ENCODE measurements around the gene ACTR8. TPM values are rescaled to one million over a fixed set of nuclear protein-coding genes. Genes with fewer than 3 reads are reported as not detected.

The ACTR8 gene
- polyA plus RNA-seq, 1 donor (not counting 4 experiments of a cell fraction or from before 2014, with no cell fraction given), result 28.8 TPM

DNA sequence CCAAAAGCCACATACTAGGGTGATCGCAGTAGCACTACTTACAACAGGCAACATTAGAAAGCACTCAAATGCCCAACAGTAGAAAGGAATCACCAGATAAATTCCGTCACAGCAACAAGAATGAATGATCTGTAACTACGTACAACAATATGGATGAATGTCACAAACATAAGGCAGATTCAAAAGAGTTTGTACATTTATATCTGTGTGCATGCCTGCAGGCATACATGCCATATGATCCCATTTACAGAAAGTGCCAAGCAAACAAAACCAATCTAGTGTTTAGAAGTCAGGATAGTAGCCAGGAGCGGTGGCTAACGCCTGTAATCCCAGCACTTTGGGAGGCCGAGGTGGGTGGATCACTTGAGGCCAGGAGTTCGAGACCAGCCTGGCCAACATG is 32.0 kb downstream of the ACTR8 start:
- Histone ChIP-seq H3K4me1 (ENCODE audit: control insufficient read depth, extremely low read depth, insufficient read depth, low read length) (peaks cover 4% of the 10 kb centered on the region), H3K4me2 (ENCODE audit: control insufficient read depth, extremely low read depth, insufficient read depth, low read depth, low read length) (no peak overlapping the region), H2AFZ (ENCODE audit: control insufficient read depth, low read length) (no peak overlapping the region), H4K20me1 (ENCODE audit: control insufficient read depth, extremely low read depth, insufficient read depth, low read length) (no peaks in the 10 kb centered on the region), H3K27ac (ENCODE audit: control insufficient read depth, insufficient read depth, low read length) (no peak overlapping the region), H3K9ac (ENCODE audit: control insufficient read depth, extremely low read depth, insufficient read depth, low read length) (no peak overlapping the region), H3K9me3 (ENCODE audit: control insufficient read depth, low read depth, low read length) (no peaks in the 10 kb centered on the region), H3K36me3 (ENCODE audit: control insufficient read depth in 2 of 2, extremely low read depth in 1 of 2, insufficient read depth in 2 of 2, low read length in 2 of 2) (no peaks in the 10 kb centered on the region), H3K27me3 (ENCODE audit: control insufficient read depth, extremely low read depth, insufficient read depth, low read length) (peaks cover 31% of the 10 kb centered on the region), H3K79me2 (ENCODE audit: control insufficient read depth, insufficient read depth, low read length) (no peaks in the 10 kb centered on the region), H3K4me3 (ENCODE audit: control insufficient read depth in 2 of 3, extremely low read depth in 1 of 3, insufficient read depth in 2 of 3, low read depth in 1 of 3, low read length in 3 of 3) (no peak overlapping the region), H3K9me1 (ENCODE audit: control insufficient read depth, extremely low read depth, insufficient read depth, low read length) (no peaks in the 10 kb centered on the region)
- FAIRE-seq (no peak), DNase-seq (ENCODE audit: low read depth, low spot score) (no peak)
- TF ChIP-seq EZH2 (IDR thresholded peaks at IDR 0.05; ENCODE audit: low read length), result no peak
- TF ChIP-seq, protein P1, sequence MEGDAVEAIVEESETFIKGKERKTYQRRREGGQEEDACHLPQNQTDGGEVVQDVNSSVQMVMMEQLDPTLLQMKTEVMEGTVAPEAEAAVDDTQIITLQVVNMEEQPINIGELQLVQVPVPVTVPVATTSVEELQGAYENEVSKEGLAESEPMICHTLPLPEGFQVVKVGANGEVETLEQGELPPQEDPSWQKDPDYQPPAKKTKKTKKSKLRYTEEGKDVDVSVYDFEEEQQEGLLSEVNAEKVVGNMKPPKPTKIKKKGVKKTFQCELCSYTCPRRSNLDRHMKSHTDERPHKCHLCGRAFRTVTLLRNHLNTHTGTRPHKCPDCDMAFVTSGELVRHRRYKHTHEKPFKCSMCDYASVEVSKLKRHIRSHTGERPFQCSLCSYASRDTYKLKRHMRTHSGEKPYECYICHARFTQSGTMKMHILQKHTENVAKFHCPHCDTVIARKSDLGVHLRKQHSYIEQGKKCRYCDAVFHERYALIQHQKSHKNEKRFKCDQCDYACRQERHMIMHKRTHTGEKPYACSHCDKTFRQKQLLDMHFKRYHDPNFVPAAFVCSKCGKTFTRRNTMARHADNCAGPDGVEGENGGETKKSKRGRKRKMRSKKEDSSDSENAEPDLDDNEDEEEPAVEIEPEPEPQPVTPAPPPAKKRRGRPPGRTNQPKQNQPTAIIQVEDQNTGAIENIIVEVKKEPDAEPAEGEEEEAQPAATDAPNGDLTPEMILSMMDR (optimal IDR thresholded peaks at IDR 0.05 in 1 of 3, IDR thresholded peaks at IDR 0.05 in 1 of 3, conservative IDR thresholded peaks at IDR 0.05 in 1 of 3; ENCODE audit: extremely low read depth in 1 of 3, insufficient read depth in 2 of 3, low read length in 3 of 3), result no peak
- dilution Hi-C loops (cut with MboI; ENCODE audit: extremely low pct_ligation_motif_present, low sequenced_read_pairs), result no loop called here

DNA sequence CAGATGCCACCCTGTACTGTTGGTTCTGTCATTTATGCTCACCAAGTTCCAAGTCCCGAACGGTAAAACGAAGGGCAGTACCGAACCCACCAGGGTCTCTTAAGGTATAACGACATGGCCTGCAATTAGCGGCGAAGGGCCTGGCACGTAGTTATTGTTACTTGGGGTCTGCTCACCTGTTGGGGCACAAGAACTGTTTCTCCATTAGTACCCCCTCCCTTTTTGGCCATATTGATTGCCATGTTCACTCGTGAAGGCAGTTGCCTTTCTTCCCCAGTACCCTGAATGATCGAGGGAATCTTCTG is 35.1 kb downstream of the ACTR8 start:
- Histone ChIP-seq H3K4me3 (ENCODE audit: control insufficient read depth in 2 of 3, extremely low read depth in 1 of 3, insufficient read depth in 2 of 3, low read depth in 1 of 3, low read length in 3 of 3) (no peak overlapping the region), H3K27ac (ENCODE audit: control insufficient read depth, insufficient read depth, low read length) (no peak overlapping the region), H3K27me3 (ENCODE audit: control insufficient read depth, extremely low read depth, insufficient read depth, low read length) (peaks cover 40% of the 10 kb centered on the region), H3K9me1 (ENCODE audit: control insufficient read depth, extremely low read depth, insufficient read depth, low read length) (no peaks in the 10 kb centered on the region), H3K79me2 (ENCODE audit: control insufficient read depth, insufficient read depth, low read length) (no peaks in the 10 kb centered on the region), H3K4me1 (ENCODE audit: control insufficient read depth, extremely low read depth, insufficient read depth, low read length) (peaks cover 4% of the 10 kb centered on the region), H3K9me3 (ENCODE audit: control insufficient read depth, low read depth, low read length) (no peaks in the 10 kb centered on the region), H4K20me1 (ENCODE audit: control insufficient read depth, extremely low read depth, insufficient read depth, low read length) (no peaks in the 10 kb centered on the region), H2AFZ (ENCODE audit: control insufficient read depth, low read length) (no peak overlapping the region), H3K36me3 (ENCODE audit: control insufficient read depth in 2 of 2, extremely low read depth in 1 of 2, insufficient read depth in 2 of 2, low read length in 2 of 2) (no peaks in the 10 kb centered on the region), H3K4me2 (ENCODE audit: control insufficient read depth, extremely low read depth, insufficient read depth, low read depth, low read length) (peak overlapping the region; percentile 85), H3K9ac (ENCODE audit: control insufficient read depth, extremely low read depth, insufficient read depth, low read length) (no peak overlapping the region)
- TF ChIP-seq, protein P1 (optimal IDR thresholded peaks at IDR 0.05 in 1 of 3, IDR thresholded peaks at IDR 0.05 in 1 of 3, conservative IDR thresholded peaks at IDR 0.05 in 1 of 3; ENCODE audit: extremely low read depth in 1 of 3, insufficient read depth in 2 of 3, low read length in 3 of 3), result no peak
- no peak for TF ChIP-seq EZH2 (IDR thresholded peaks at IDR 0.05; ENCODE audit: low read length)
- FAIRE-seq, result no peak
- dilution Hi-C loops (cut with MboI; ENCODE audit: extremely low pct_ligation_motif_present, low sequenced_read_pairs), result no loop called here
- DNase-seq (ENCODE audit: low read depth, low spot score), result no peak

Data from keratinocyte (primary cell).